Glutamatergic neuron (in vitro differentiated cells): ENCODE measurements around the gene RAB27A. TPM values are rescaled to one million over a fixed set of nuclear protein-coding genes. Genes with fewer than 3 reads are reported as not detected.

Source experiments
- DNase-seq: peaks from one replicate; pipeline ENCODE4 v3.0.0; 2022
- H3K27ac Mint-ChIP-seq: one replicate; pipeline ENCODE4 v1.8.0; 2020; ENCODE audit warnings: mild to moderate bottlenecking, mixed read lengths, inconsistent platforms; ENCODE audit not compliant: unreplicated experiment
- H3K27me3 Mint-ChIP-seq: one replicate; pipeline ENCODE4 v1.8.0; 2020; ENCODE audit warnings: mild to moderate bottlenecking, moderate library complexity, mixed read lengths, inconsistent platforms; ENCODE audit not compliant: unreplicated experiment
- H3K36me3 Mint-ChIP-seq: one replicate; pipeline ENCODE4 v1.8.0; 2020; ENCODE audit warnings: mild to moderate bottlenecking, mixed read lengths, inconsistent platforms; ENCODE audit not compliant: unreplicated experiment
- H3K4me1 Mint-ChIP-seq: one replicate; pipeline ENCODE4 v1.8.0; 2020; ENCODE audit warnings: mild to moderate bottlenecking, low read depth, mixed read lengths, inconsistent platforms; ENCODE audit not compliant: unreplicated experiment
- H3K4me3 Mint-ChIP-seq: one replicate; pipeline ENCODE4 v1.8.0; 2020; ENCODE audit warnings: mild to moderate bottlenecking, mixed read lengths, inconsistent platforms; ENCODE audit not compliant: unreplicated experiment
- H3K9me3 Mint-ChIP-seq: one replicate; pipeline ENCODE4 v1.8.0; 2020; ENCODE audit warnings: mild to moderate bottlenecking, moderate library complexity, mixed read lengths, inconsistent platforms; ENCODE audit not compliant: unreplicated experiment
- CTCF ChIP-seq: fragments of 200-600 bp; sonication (generic); IDR thresholded peaks from one replicate; pipeline ENCODE4 v1.5.0; 2021; ENCODE audit not compliant: partially characterized antibody, unreplicated experiment
- total RNA-seq: library from RNA; stranded (reverse); fragmentation: NEBNext Ultra II Directional; extraction: Animal tissue kit (Norgen Biotek cat#: 25700); gene quantifications from one replicate; pipeline ENCODE4 v1.2.1, GENCODE V29; 2021; ENCODE audit not compliant: unreplicated experiment

Gene RAB27A
- total RNA-seq, 1 donor from 2014 or later: 4.9 TPM

- Mint-ChIP-seq H3K27me3 (peaks cover 2% of the 10 kb centered on the region), H3K36me3 (no peaks in the 10 kb centered on the region), H3K9me3 (no peaks in the 10 kb centered on the region), H3K4me1 (no peaks in the 10 kb centered on the region), H3K4me3 (no peak overlapping the region), H3K27ac (no peak overlapping the region)
- TF ChIP-seq CTCF: peak; percentile 81
- DNase-seq: peak; percentile 76
Observed at GRCh38 chr15:55168350-55168974, 121.2 kb downstream of the RAB27A start.

GRCh38 chr15:55164284-55164683, 125.3 kb downstream of the RAB27A start:
- no peaks in the 10 kb centered on the region for H3K4me1 Mint-ChIP-seq
- peaks cover 2% of the 10 kb centered on the region for H3K27me3 Mint-ChIP-seq
- no peak for TF ChIP-seq CTCF
- no peaks in the 10 kb centered on the region for H3K9me3 Mint-ChIP-seq
- DNase-seq: no peak
- H3K4me3 Mint-ChIP-seq: no peak overlapping the region
- no peak overlapping the region for H3K27ac Mint-ChIP-seq
- no peaks in the 10 kb centered on the region for H3K36me3 Mint-ChIP-seq

Other genes starting within 250 kb of the RAB27A start
- 77.4 TPM for gene RSL24D1, start 92.9 kb downstream of the RAB27A start, total RNA-seq
- 14.4 TPM for gene PIGBOS1, start 29.3 kb upstream of the RAB27A start, total RNA-seq
- 6.4 TPM for gene PIGB, start 29.4 kb upstream of the RAB27A start, total RNA-seq
- gene CCPG1, start 118.5 kb upstream of the RAB27A start, total RNA-seq: 30.8 TPM
- 1.9 TPM for gene PIERCE2, start 118.7 kb upstream of the RAB27A start, total RNA-seq
- 1.3 TPM for gene DNAAF4, start 218.4 kb upstream of the RAB27A start, total RNA-seq